K562 (cell line): ENCODE data around the gene LGALS3BP. TPM values are rescaled to one million over a fixed set of nuclear protein-coding genes. Genes with fewer than 3 reads are reported as not detected.
A peak's percentile ranks its signal among the peaks of the same experiment; 100 is the strongest.

Source experiments
- ATAC-seq: fragments of 200-7000 bp; cut with Tn5 transposase; 3 replicates; pipeline ENCODE4 v1.9.1; 2020; ENCODE audit warnings: moderate library complexity
- BruUV-seq: library from RNA; stranded (reverse); fragments of 400-500 nt; replicated peaks from 2 replicates; lab custom pipeline; 2021; lab: Mats Ljungman, UMichigan
- CTCF ChIA-PET: fragments of 300-600 bp; formaldehyde crosslinking; extraction: SDS; loops from one replicate; lab custom pipeline; 2021; ENCODE audit warnings: low intra/inter-chr PET ratio; lab: Yijun Ruan, JAX
- POLR2A ChIA-PET: fragments of 300-600, 350-650 bp; sonication (Branson Sonifier 250); formaldehyde crosslinking; extraction: SDS; loops from one replicate; lab custom pipeline; 2021; ENCODE audit warnings: antibody characterized with exemption, inconsistent platforms; lab: Yijun Ruan, JAX
- DNase-seq, 4 experiments: peaks; one replicate each; pipeline versions ENCODE4 v3.0.0 to v3.0.0-alpha.2; 2011 to 2018; ENCODE audit warnings: low spot score in 3 of 4, mixed read lengths in 3 of 4; ENCODE audit errors: extremely low read depth in 1 of 4
- FAIRE-seq: peaks from 2 replicates; lab custom pipeline; 2011; peaks lifted over from hg19 to GRCh38; lab: Jason Lieb, UNC
- H2AFZ ChIP-seq: 2 replicates; pipeline ENCODE4 v1.6.0; 2011; ENCODE audit warnings: low read depth, low read length, control low read depth, inconsistent platforms
- H3K27ac ChIP-seq: fragments of 200-600 bp; 3 replicates; pipeline ENCODE4 v1.8.0; 2011; ENCODE audit warnings: low read depth, mild to moderate bottlenecking, control low read depth, inconsistent platforms, low read length, moderate library complexity, mixed read lengths; ENCODE audit errors: extremely low read depth
- H3K27me3 ChIP-seq, 2 experiments: fragments of 300-600 bp in 1 of 2; 2 replicates in 1 of 2; 3 replicates in 1 of 2; pipeline versions ENCODE4 v1.6.0 to v1.8.0; 2011; ENCODE audit warnings: inconsistent platforms in 2 of 2, low read length in 2 of 2, mild to moderate bottlenecking in 1 of 2, mixed read lengths in 1 of 2, moderate library complexity in 1 of 2; ENCODE audit not compliant: control insufficient read depth in 2 of 2, insufficient read depth in 2 of 2
- H3K36me3 ChIP-seq: fragments of 300-600 bp; 3 replicates; pipeline ENCODE4 v1.8.0; 2011; ENCODE audit warnings: mild to moderate bottlenecking, low read length, inconsistent platforms; ENCODE audit not compliant: control insufficient read depth, insufficient read depth
- H3K4me1 ChIP-seq, 2 experiments: fragments of 200-600 bp in 1 of 2; replicated peaks in 1 of 2; 2 replicates in 1 of 2; 3 replicates in 1 of 2; pipeline versions ENCODE4 v1.5.1 to v1.8.0; 2011; ENCODE audit warnings: inconsistent platforms in 2 of 2, low read length in 2 of 2, mild to moderate bottlenecking in 1 of 2, mixed read lengths in 1 of 2, moderate library complexity in 1 of 2; ENCODE audit not compliant: control insufficient read depth in 2 of 2, insufficient read depth in 2 of 2
- H3K4me2 ChIP-seq: 2 replicates; pipeline ENCODE4 v1.6.1; 2011; ENCODE audit warnings: low read length, control low read depth, inconsistent platforms, mixed read lengths; ENCODE audit not compliant: insufficient read depth
- H3K4me3 ChIP-seq: fragments of 200-600 bp; sonication (generic), shearing (Covaris generic); 2 replicates; pipeline ENCODE4 v1.5.1; 2016; ENCODE audit warnings: control low read depth, inconsistent platforms
- H3K79me2 ChIP-seq: fragments of 200-600 bp; 3 replicates; pipeline ENCODE4 v1.8.0; 2011; ENCODE audit warnings: low read length, inconsistent platforms; ENCODE audit not compliant: control insufficient read depth, insufficient read depth
- H3K9ac ChIP-seq, 2 experiments: 2 replicates each; pipeline versions ENCODE4 v1.6.0 to v1.6.1; 2011; ENCODE audit warnings: low read depth in 2 of 2, low read length in 2 of 2, control low read depth in 1 of 2, inconsistent platforms in 1 of 2, mild to moderate bottlenecking in 1 of 2, mixed read lengths in 1 of 2; ENCODE audit not compliant: insufficient read depth in 1 of 2
- H3K9me1 ChIP-seq: one replicate; pipeline ENCODE4 v1.6.0; 2011; ENCODE audit warnings: inconsistent platforms, mild to moderate bottlenecking, low read length, moderate library complexity; ENCODE audit not compliant: control insufficient read depth, insufficient read depth
- H3K9me3 ChIP-seq: replicated peaks from 2 replicates; pipeline ENCODE4 v1.5.1; 2011; ENCODE audit warnings: low read depth, low read length, inconsistent platforms; ENCODE audit not compliant: control insufficient read depth, insufficient read depth
- H4K20me1 ChIP-seq: replicated peaks from 2 replicates; pipeline ENCODE4 v1.6.1; 2011; ENCODE audit warnings: low read length, inconsistent platforms, mixed read lengths; ENCODE audit not compliant: control insufficient read depth, insufficient read depth
- SPI1 ChIP-seq: IDR thresholded peaks from 2 replicates; pipeline ENCODE4 v1.6.1; 2011; ENCODE audit warnings: low read depth, low read length, control low read depth, borderline replicate concordance
- ZZZ3 ChIP-seq: fragments of 450-650 bp; IDR thresholded peaks from 2 replicates; pipeline ENCODE4 v1.6.1; 2016; ENCODE audit warnings: antibody characterized with exemption, mild to moderate bottlenecking, moderate library complexity
- WGBS: fragments of 100-300 bp; shearing (Covaris generic); methylation state at CpG from one replicate; pipeline ENCODE4 v1.1.6; 2016; ENCODE audit warnings: low coverage, mixed read lengths; ENCODE audit not compliant: insufficient coverage; ENCODE audit errors: missing lambda C conversion rate; 5-methylcytosine and 5-hydroxymethylcytosine counted together
- in situ Hi-C: fragments of 300-500 bp; cut with MboI; formaldehyde crosslinking; loops from 4 replicates; pipeline ENCODE4 v1.15.0; 2018; ENCODE audit warnings: inconsistent platforms, mixed read lengths
- intact Hi-C: fragments of 100-400 bp; cut with micrococcal nuclease; formaldehyde crosslinking; loops from 2 replicates; pipeline ENCODE4 v1.14.2; 2022
- polyA plus RNA-seq, 8 experiments: library from polyadenylated mRNA; depleted of rRNA in 4 of 8; stranded (reverse) in 5 of 8; unstranded in 3 of 8; fragments of >200 nt; fragmentation: Nextera tagmentation in 2 of 8; fragmentation: Illumina TruSeq in 1 of 8; extraction: Ambion mirVana in 2 of 8; extraction: Trizol in 1 of 8; gene quantifications; 2 replicates each; pipeline versions ENCODE4 v1.2.1 to v1.2.3, GENCODE V29; 2011 to 2014; ENCODE audit warnings: inconsistent platforms in 1 of 8, missing spikeins in 1 of 8
- total RNA-seq, 7 experiments: library from RNA; depleted of rRNA in 6 of 7; stranded (reverse); fragments of >200 nt in 6 of 7; fragmentation: Illumina TruSeq in 2 of 7; extraction: Trizol in 2 of 7; gene quantifications; 2 replicates each; pipeline versions ENCODE4 v1.2.1 to v1.2.3, GENCODE V29; 2011 to 2021; ENCODE audit warnings: low replicate concordance in 1 of 7

The LGALS3BP gene
- total and polyA plus RNA-seq, 9 of the 15 experiments (the other 6 are each of a cell fraction or from before 2014, with no cell fraction given), result 0.39 to 5.3 (median 3.2) TPM

GRCh38 chr17:78976907-78977680 is 2.6 kb downstream of the LGALS3BP start:
- no peak for ATAC-seq
- intact Hi-C loops (no loop called here), in situ Hi-C loops (no loop called here)
- ChIA-PET POLR2A (interaction anchor here (0.7 to 1.0 kb wide), 2 partner anchors 29 to 171 kb away, joined by 3 read pairs; no protein-coding TSS in a partner anchor), CTCF (no interaction called here)
- Histone ChIP-seq H3K9me3 (no peaks in the 10 kb centered on the region), H3K4me3 (no peak overlapping the region), H2AFZ (no peak overlapping the region), H3K79me2 (no peaks in the 10 kb centered on the region), H3K4me1 (peaks cover 0 to 63% of the 10 kb centered on the region in 2 experiments; a peak in 3 of 5 replicates), H4K20me1 (no peaks in the 10 kb centered on the region), H3K27me3 (no peaks in the 10 kb centered on the region), H3K36me3 (no peaks in the 10 kb centered on the region), H3K4me2 (no peak overlapping the region), H3K9me1 (no peaks in the 10 kb centered on the region)
- WGBS, result 40% methylated on average over 18 of the region's 20 CpGs
- BruUV-seq, result no TSS peak
- no peak for FAIRE-seq
- no peak for DNase-seq
- TF ChIP-seq SPI1 (0 out of 2 replicates have a peak, but pooled peaks have one; percentile 36), ZZZ3 (no peak)
- TF ChIP-seq, all 486 proteins: peak for 1
- no peak overlapping the region for H3K27ac ChIP-seq
- no peak overlapping the region for H3K9ac ChIP-seq
